Fibroblast of the aortic adventitia (primary cell): ENCODE results near the gene AMELX. TPM values are rescaled to one million over a fixed set of nuclear protein-coding genes. Genes with fewer than 3 reads are reported as not detected.

ENCODE experiments used
- DNase-seq: peaks from one replicate; pipeline ENCODE4 v3.0.0-alpha.2; 2010; ENCODE audit warnings: low read depth
- H3K4me3 ChIP-seq: 2 replicates; pipeline ENCODE4 v1.5.1; 2011; ENCODE audit warnings: low read depth, mild to moderate bottlenecking, control low read depth, low read length, moderate library complexity
- CTCF ChIP-seq: IDR thresholded peaks from 2 replicates; pipeline ENCODE4 v1.5.1; 2011; ENCODE audit warnings: mild to moderate bottlenecking, low read length, control low read depth, inconsistent platforms; ENCODE audit not compliant: insufficient read depth
- small RNA-seq: library from RNA; depleted of rRNA; stranded (forward); fragments of <200 nt; gene quantifications from one replicate; pipeline ENCODE3, GENCODE V24; 2012
- total RNA-seq: library from RNA; depleted of rRNA; stranded (reverse); fragments of >200 nt; gene quantifications from 2 replicates; pipeline ENCODE4 v1.2.3, GENCODE V29; 2012; ENCODE audit warnings: low replicate concordance

Gene AMELX
- total RNA-seq, 1 donor: not detected

DNA sequence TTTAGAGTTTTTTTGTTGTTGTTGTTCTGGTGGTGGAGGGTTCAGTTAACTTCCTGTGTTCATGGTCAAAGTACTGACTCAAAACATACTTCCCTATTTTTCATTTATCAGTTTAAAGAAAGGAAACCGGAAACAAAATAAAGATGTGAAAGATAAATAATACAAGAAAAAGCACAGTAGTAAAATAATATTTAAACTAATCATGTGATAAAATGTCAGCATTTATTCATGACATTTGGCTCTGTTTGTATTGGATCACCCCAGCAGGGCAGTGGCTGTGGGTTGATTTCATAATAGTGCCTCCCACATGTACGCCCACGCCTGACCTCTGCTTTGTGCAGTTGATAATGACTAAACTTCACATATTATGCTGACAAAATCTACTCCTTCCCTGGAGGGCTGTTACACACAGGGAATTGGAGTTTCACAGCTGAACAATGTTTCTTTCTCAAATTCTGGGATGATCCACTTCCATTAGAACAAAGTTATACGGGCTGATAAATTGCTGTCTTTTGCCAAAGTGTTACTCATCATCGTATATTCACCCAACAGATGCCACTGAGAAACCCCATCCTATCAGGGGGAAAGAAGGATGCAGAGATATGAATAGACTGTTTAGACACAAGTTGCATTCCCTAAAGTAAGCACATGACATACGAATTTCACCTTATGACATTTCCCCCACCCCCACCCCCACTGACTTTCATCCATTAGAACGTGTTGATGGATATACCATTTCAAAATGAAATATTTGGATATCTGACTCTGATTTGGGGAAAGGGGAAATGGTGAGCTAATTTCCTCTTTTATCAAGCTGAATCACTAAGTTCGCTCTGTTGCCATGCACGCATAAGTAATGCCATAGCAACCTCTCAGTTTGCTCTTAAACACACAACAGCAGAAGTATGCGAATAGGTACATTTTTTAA, 48.3 kb downstream of the AMELX start:
- no peak overlapping the region for H3K4me3 ChIP-seq
- no peak for TF ChIP-seq CTCF
- peak; percentile 91 for DNase-seq

DNA sequence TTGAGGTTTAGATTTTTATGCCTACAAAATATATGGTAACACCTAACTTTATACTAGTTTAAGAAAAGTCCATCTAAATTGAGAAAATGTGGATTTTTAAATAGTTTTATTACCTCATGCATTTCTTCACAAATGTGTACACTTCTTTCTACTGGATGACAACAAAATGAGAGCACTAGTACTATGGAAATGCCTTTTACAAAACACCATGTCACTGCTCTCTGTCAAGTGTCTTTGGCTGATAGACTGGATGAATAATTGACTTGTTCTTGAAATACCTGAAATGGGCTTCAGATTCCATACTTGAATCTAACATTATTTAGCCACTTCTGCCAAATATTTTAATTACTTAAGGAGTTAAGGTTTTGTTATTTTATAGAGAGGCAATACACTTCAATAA, 49.5 kb downstream of the AMELX start:
- DNase-seq: no peak
- no peak overlapping the region for H3K4me3 ChIP-seq
- TF ChIP-seq CTCF: no peak

- DNase-seq: peak; percentile 33
- no peak for TF ChIP-seq CTCF
Measured at GRCh38 chrX:11346121-11346682, 53.0 kb downstream of the AMELX start.

GRCh38 chrX:11347300-11347699, 54.1 kb downstream of the AMELX start:
- no peak for TF ChIP-seq CTCF
- no peak overlapping the region for H3K4me3 ChIP-seq
- no peak for DNase-seq

More at GRCh38 chrX:11346121-11346682, 53.0 kb downstream of the AMELX start:
- H3K4me3 ChIP-seq: no peak overlapping the region

- H3K4me3 ChIP-seq: no peak overlapping the region
- TF ChIP-seq CTCF: no peak
- no peak for DNase-seq
Measured at GRCh38 chrX:11349020-11349419, 55.8 kb downstream of the AMELX start.

DNA sequence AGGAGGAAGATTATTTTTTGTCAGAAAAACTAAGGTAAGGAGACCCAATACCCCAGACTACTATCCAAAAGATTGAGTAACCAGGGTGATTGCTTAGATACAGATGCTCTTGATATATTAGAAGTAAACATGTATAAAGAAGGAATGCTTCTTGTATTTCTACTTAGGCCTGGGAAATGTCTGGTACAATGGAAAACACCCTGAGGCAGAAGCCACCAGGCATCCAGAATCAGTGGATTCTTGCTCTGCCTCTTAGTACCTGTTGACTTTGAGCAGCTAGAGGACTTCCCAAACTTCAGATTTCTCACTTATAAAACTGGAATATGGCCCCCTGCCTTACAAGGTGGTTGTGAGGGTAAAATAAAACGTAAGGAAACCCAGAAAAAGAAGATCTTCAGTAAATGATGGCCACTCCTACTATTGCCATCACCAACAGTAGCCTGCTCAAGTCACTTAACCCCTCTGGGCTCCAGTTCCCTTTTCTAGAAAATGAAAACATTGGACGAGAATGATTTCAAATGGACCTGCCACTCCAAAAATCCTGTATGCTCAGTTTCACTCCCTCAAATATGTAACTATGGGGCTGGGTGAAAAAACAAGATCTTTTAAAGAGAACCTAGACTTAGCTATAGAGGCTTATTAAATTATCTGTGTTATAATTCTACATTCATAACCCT, 56.6 kb downstream of the AMELX start:
- DNase-seq: no peak
- no peak overlapping the region for H3K4me3 ChIP-seq
- no peak for TF ChIP-seq CTCF

Small RNA genes within 50 kb of the gene (small RNA-seq; reads per million reads assigned to genes)
- gene MIR548AX: 0.25 reads per million

Other genes starting within 250 kb of the AMELX start
- gene HCCS, start 182.1 kb upstream of the AMELX start, total RNA-seq: 4.7 and 24.5 TPM in 2 replicates